Tibial nerve (tissue), 4 donors: ENCODE results near the gene INTS11. TPM values are rescaled to one million over a fixed set of nuclear protein-coding genes. Genes with fewer than 3 reads are reported as not detected.

Experiments
- DNase-seq, 2 donors: peaks; one replicate each; pipeline ENCODE4 v3.0.0-alpha.2; 2019; ENCODE audit warnings: low spot score in 2 of 2
- H3K27ac ChIP-seq, 4 donors: fragments of 200-600 bp; sonication (generic) in 3 of 4; one replicate each; pipeline ENCODE4 v1.5.1; 2017 to 2019; ENCODE audit warnings: mild to moderate bottlenecking in 1 of 4
- H3K27me3 ChIP-seq, 2 donors: fragments of 200-600 bp; sonication (generic) in 1 of 2; one replicate each; pipeline versions ENCODE4 v1.5.1 to v1.6.0; 2017 to 2019
- H3K36me3 ChIP-seq, 3 donors: fragments of 200-600 bp; sonication (generic); one replicate each; pipeline ENCODE4 v1.5.1; 2018 to 2019
- H3K4me1 ChIP-seq, 4 donors: fragments of 200-600 bp; sonication (generic) in 3 of 4; one replicate each; pipeline ENCODE4 v1.5.1; 2017 to 2019
- H3K4me3 ChIP-seq, 4 donors: fragments of 200-600 bp; sonication (generic) in 3 of 4; one replicate each; pipeline ENCODE4 v1.5.1; 2017 to 2019; ENCODE audit warnings: mild to moderate bottlenecking in 1 of 4, moderate library complexity in 1 of 4
- H3K9me3 ChIP-seq, 4 donors: fragments of 200-600 bp; sonication (generic) in 3 of 4; one replicate each; pipeline ENCODE4 v1.5.1; 2017 to 2019
- EP300 ChIP-seq, 2 donors: sonication (generic); formaldehyde crosslinking; IDR thresholded peaks; one replicate each; pipeline ENCODE4 v1.6.1; 2017; ENCODE audit warnings: antibody characterized with exemption in 2 of 2, mild to moderate bottlenecking in 1 of 2
- POLR2A ChIP-seq, 2 donors: fragments of 450-650 bp; IDR thresholded peaks; one replicate each; pipeline ENCODE4 v1.6.1; 2017; ENCODE audit warnings: antibody characterized with exemption in 2 of 2, mild to moderate bottlenecking in 2 of 2, moderate library complexity in 2 of 2
- WGBS, 2 donors: methylation state at CpG; one replicate each; pipeline ENCODE4 v1.1.5; 2018; 5-methylcytosine and 5-hydroxymethylcytosine counted together
- total RNA-seq, 4 donors: library from RNA; depleted of rRNA; stranded (reverse); fragments of >200 nt; gene quantifications; one replicate each; pipeline ENCODE4 v1.1.0, GENCODE V29; 2016
- TF ChIP-seq, protein P1 (sequence below), 5 experiments: fragments of 200-600 bp in 3 of 5; fragments of 450-650 bp in 2 of 5; sonication (generic) in 3 of 5; IDR thresholded peaks; one replicate each; pipeline ENCODE4 v1.5.1; 2016 to 2019; ENCODE audit warnings: antibody characterized with exemption in 5 of 5, mild to moderate bottlenecking in 3 of 5, moderate library complexity in 2 of 5

Gene INTS11
- total RNA-seq, 4 donors from 2014 or later, result 118 to 241 (median 157) TPM

DNA sequence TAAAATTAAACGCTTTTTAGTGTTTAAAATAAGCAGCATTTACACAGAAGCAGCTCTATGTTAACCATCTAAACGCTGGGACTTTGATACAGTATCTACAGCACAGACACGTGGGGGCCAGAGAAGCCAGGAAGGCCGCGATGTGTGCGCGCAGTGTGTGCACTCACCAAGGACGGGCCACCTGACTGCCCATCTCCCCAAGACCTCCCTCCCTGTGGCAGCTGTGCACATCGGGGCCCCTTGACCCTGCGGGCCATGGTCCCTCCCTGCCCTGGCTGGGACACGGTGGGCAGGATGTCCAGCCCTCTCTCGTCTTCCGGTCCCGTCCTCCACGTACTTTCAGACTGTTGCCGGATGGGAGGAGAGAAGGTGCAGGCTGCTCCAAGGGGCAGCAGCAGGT is 10.8 kb upstream of the INTS11 start:
- H3K4me1 ChIP-seq, result peaks cover 0 to 38% (median 19%) of the 10 kb centered on the region in 4 donors
- WGBS, 2 donors, result 69 to 71% methylated on average over 13 of the region's 16 CpGs
- no peak for DNase-seq
- no peak overlapping the region for H3K4me3 ChIP-seq
- peaks cover 0 to 63% (median 15%) of the 10 kb centered on the region in 3 donors for H3K36me3 ChIP-seq
- H3K27ac ChIP-seq, result no peak overlapping the region
- no peaks in the 10 kb centered on the region for H3K9me3 ChIP-seq
- no peak for TF ChIP-seq EP300 (IDR thresholded peaks at IDR 0.05)
- TF ChIP-seq, protein P1, sequence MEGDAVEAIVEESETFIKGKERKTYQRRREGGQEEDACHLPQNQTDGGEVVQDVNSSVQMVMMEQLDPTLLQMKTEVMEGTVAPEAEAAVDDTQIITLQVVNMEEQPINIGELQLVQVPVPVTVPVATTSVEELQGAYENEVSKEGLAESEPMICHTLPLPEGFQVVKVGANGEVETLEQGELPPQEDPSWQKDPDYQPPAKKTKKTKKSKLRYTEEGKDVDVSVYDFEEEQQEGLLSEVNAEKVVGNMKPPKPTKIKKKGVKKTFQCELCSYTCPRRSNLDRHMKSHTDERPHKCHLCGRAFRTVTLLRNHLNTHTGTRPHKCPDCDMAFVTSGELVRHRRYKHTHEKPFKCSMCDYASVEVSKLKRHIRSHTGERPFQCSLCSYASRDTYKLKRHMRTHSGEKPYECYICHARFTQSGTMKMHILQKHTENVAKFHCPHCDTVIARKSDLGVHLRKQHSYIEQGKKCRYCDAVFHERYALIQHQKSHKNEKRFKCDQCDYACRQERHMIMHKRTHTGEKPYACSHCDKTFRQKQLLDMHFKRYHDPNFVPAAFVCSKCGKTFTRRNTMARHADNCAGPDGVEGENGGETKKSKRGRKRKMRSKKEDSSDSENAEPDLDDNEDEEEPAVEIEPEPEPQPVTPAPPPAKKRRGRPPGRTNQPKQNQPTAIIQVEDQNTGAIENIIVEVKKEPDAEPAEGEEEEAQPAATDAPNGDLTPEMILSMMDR (IDR thresholded peaks at IDR 0.05), result no peak
- no peak for TF ChIP-seq POLR2A (IDR thresholded peaks at IDR 0.05)
- no peaks in the 10 kb centered on the region for H3K27me3 ChIP-seq

DNA sequence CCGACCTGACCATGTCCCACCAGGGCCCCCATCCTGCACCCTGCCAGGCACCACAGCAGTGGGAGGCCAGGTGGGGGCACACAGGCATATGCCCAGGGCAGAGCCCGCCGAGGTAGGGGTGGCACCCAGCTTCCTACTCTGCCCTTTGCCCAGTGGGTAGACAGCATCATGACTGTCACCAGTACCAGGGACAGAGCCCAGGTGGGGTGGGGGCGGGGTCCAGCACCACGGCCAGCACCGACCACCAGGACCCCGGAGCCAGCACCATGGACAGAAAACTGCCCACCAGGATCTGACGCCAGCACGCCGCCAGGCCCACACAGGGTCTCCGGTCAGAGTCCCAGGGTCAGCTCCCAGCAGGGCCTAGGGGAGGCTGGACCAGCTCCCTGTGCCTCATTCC is 10.4 kb upstream of the INTS11 start:
- 47 to 51% methylated on average over 7 of the region's 11 CpGs for WGBS, 2 donors
- H3K27ac ChIP-seq, result no peak overlapping the region
- peaks cover 0 to 42% (median 21%) of the 10 kb centered on the region in 4 donors for H3K4me1 ChIP-seq
- DNase-seq, result no peak
- no peak overlapping the region for H3K4me3 ChIP-seq
- H3K27me3 ChIP-seq, result no peaks in the 10 kb centered on the region
- peaks cover 0 to 58% (median 15%) of the 10 kb centered on the region in 3 donors for H3K36me3 ChIP-seq
- no peaks in the 10 kb centered on the region for H3K9me3 ChIP-seq
- TF ChIP-seq POLR2A (IDR thresholded peaks at IDR 0.05) (no peak), EP300 (IDR thresholded peaks at IDR 0.05) (no peak)
- TF ChIP-seq, protein P1 (IDR thresholded peaks at IDR 0.05), result no peak

DNA sequence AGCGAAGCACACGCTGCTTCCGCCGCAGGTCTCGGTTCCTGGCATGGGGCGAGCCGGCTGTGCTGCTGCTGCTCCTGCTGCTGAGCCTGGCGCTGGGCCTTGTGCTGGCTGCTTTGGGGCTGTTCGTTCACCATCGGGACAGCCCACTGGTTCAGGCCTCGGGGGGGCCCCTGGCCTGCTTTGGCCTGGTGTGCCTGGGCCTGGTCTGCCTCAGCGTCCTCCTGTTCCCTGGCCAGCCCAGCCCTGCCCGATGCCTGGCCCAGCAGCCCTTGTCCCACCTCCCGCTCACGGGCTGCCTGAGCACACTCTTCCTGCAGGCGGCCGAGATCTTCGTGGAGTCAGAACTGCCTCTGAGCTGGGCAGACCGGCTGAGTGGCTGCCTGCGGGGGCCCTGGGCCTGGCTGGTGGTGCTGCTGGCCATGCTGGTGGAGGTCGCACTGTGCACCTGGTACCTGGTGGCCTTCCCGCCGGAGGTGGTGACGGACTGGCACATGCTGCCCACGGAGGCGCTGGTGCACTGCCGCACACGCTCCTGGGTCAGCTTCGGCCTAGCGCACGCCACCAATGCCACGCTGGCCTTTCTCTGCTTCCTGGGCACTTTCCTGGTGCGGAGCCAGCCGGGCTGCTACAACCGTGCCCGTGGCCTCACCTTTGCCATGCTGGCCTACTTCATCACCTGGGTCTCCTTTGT is 9.2 kb upstream of the INTS11 start:
- TF ChIP-seq EP300 (IDR thresholded peaks at IDR 0.05), result no peak
- no peak for TF ChIP-seq POLR2A (IDR thresholded peaks at IDR 0.05)
- TF ChIP-seq, protein P1 (IDR thresholded peaks at IDR 0.05), result no peak
- no peaks in the 10 kb centered on the region for H3K27me3 ChIP-seq
- no peak overlapping the region for H3K27ac ChIP-seq
- peaks cover 0 to 56% (median 9%) of the 10 kb centered on the region in 3 donors for H3K36me3 ChIP-seq
- H3K9me3 ChIP-seq, result no peaks in the 10 kb centered on the region
- 85 to 88% methylated on average over 23 to 29 of the region's 36 CpGs for WGBS, 2 donors
- DNase-seq, result no peak
- H3K4me1 ChIP-seq, result peaks cover 0 to 47% (median 22%) of the 10 kb centered on the region in 4 donors
- no peak overlapping the region for H3K4me3 ChIP-seq

GRCh38 chr1:1332774-1333480 is 8.5 kb upstream of the INTS11 start:
- 73 to 74% methylated on average over 13 to 48 of the region's 48 CpGs for WGBS, 2 donors

DNA sequence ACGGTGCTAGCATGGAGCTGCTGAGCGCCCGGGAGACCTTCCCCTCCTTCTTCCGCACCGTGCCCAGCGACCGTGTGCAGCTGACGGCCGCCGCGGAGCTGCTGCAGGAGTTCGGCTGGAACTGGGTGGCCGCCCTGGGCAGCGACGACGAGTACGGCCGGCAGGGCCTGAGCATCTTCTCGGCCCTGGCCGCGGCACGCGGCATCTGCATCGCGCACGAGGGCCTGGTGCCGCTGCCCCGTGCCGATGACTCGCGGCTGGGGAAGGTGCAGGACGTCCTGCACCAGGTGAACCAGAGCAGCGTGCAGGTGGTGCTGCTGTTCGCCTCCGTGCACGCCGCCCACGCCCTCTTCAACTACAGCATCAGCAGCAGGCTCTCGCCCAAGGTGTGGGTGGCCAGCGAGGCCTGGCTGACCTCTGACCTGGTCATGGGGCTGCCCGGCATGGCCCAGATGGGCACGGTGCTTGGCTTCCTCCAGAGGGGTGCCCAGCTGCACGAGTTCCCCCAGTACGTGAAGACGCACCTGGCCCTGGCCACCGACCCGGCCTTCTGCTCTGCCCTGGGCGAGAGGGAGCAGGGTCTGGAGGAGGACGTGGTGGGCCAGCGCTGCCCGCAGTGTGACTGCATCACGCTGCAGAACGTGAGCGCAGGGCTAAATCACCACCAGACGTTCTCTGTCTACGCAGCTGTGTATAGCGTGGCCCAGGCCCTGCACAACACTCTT is 7.7 kb upstream of the INTS11 start:
- TF ChIP-seq EP300 (IDR thresholded peaks at IDR 0.05) (no peak), POLR2A (IDR thresholded peaks at IDR 0.05) (no peak)
- TF ChIP-seq, protein P1 (IDR thresholded peaks at IDR 0.05), result no peak
- DNase-seq, result no peak
- H3K27ac ChIP-seq, result peak overlapping the region in 1 of 4 donors; percentile 66
- peaks cover 0 to 47% (median 22%) of the 10 kb centered on the region in 4 donors for H3K4me1 ChIP-seq
- H3K9me3 ChIP-seq, result no peaks in the 10 kb centered on the region
- H3K4me3 ChIP-seq, result no peak overlapping the region
- peaks cover 0 to 56% (median 4%) of the 10 kb centered on the region in 3 donors for H3K36me3 ChIP-seq
- H3K27me3 ChIP-seq, result no peaks in the 10 kb centered on the region
- WGBS, 2 donors, result 80 to 81% methylated on average over 38 to 42 of the region's 57 CpGs

More at GRCh38 chr1:1332774-1333480, 8.5 kb upstream of the INTS11 start:
- peaks cover 0 to 56% (median 3%) of the 10 kb centered on the region in 3 donors for H3K36me3 ChIP-seq
- DNase-seq, result no peak
- H3K27me3 ChIP-seq, result no peaks in the 10 kb centered on the region
- H3K27ac ChIP-seq, result no peak overlapping the region
- peaks cover 0 to 47% (median 22%) of the 10 kb centered on the region in 4 donors for H3K4me1 ChIP-seq
- no peak overlapping the region for H3K4me3 ChIP-seq
- no peak for TF ChIP-seq EP300 (IDR thresholded peaks at IDR 0.05)
- no peaks in the 10 kb centered on the region for H3K9me3 ChIP-seq
